DOHH2 (cell line): ENCODE results near the gene SLC2A10.

Experiments
- H3F3A ChIP-seq: fragments of 200-600 bp; sonication (generic), shearing (Covaris generic); 2 replicates; pipeline ENCODE4 v1.6.0; 2016; ENCODE audit warnings: antibody characterized with exemption, mild to moderate bottlenecking; ENCODE audit not compliant: control insufficient read depth, insufficient read depth
- H3K27ac ChIP-seq: fragments of 200-600 bp; sonication (generic); 2 replicates; pipeline ENCODE4 v1.5.1; 2014; ENCODE audit warnings: low read depth, mild to moderate bottlenecking, low read length, moderate library complexity
- H3K27me3 ChIP-seq: fragments of 200-600 bp; sonication (generic); 2 replicates; pipeline ENCODE4 v1.6.1; 2014; ENCODE audit warnings: mild to moderate bottlenecking, low read length, mixed read lengths; ENCODE audit not compliant: control insufficient read depth
- H3K36me3 ChIP-seq: fragments of 200-600 bp; sonication (generic); 2 replicates; pipeline ENCODE4 v1.6.1; 2014; ENCODE audit warnings: mild to moderate bottlenecking, low read length, moderate library complexity, mixed read lengths; ENCODE audit not compliant: control insufficient read depth
- H3K4me1 ChIP-seq: fragments of 200-600 bp; sonication (generic); 2 replicates; pipeline ENCODE4 v1.6.1; 2014; ENCODE audit warnings: mild to moderate bottlenecking, low read length, mixed read lengths; ENCODE audit not compliant: control insufficient read depth
- H3K4me2 ChIP-seq: fragments of 200-600 bp; sonication (generic); 2 replicates; pipeline ENCODE4 v1.6.0; 2014; ENCODE audit warnings: mild to moderate bottlenecking, low read length, moderate library complexity
- H3K4me3 ChIP-seq: fragments of 200-600 bp; sonication (generic); 2 replicates; pipeline ENCODE4 v1.5.1; 2014; ENCODE audit warnings: mild to moderate bottlenecking, low read length, mixed read lengths
- H3K79me2 ChIP-seq: fragments of 200-600 bp; sonication (generic); 2 replicates; pipeline ENCODE4 v1.6.1; 2014; ENCODE audit warnings: mild to moderate bottlenecking, low read length, mixed read lengths; ENCODE audit not compliant: control insufficient read depth
- H3K9me2 ChIP-seq: fragments of 200-600 bp; sonication (generic); replicated peaks from 2 replicates; pipeline ENCODE4 v1.6.1; 2014; ENCODE audit warnings: mild to moderate bottlenecking, low read length, mixed read lengths; ENCODE audit not compliant: control insufficient read depth
- H3K9me3 ChIP-seq: fragments of 200-600 bp; sonication (generic); 2 replicates; pipeline ENCODE4 v1.6.1; 2014; ENCODE audit warnings: antibody characterized with exemption, low read length, mixed read lengths; ENCODE audit not compliant: control insufficient read depth, insufficient read depth
- H4K20me1 ChIP-seq: fragments of 200-600 bp; sonication (generic); 2 replicates; pipeline ENCODE4 v1.6.0; 2014; ENCODE audit warnings: low read depth, mild to moderate bottlenecking, antibody characterized with exemption, low read length, moderate library complexity; ENCODE audit not compliant: control insufficient read depth, insufficient read depth
- EZH2phosphoT487 ChIP-seq: fragments of 200-600 bp; sonication (generic); IDR thresholded peaks from 2 replicates; pipeline ENCODE4 v1.6.1; 2017; ENCODE audit warnings: borderline replicate concordance, mild to moderate bottlenecking, antibody characterized with exemption, low read length, moderate library complexity, mixed read lengths
- TF ChIP-seq, protein P1 (sequence below): fragments of 200-600 bp; sonication (generic); IDR thresholded peaks from one replicate; pipeline ENCODE4 v1.5.1; 2014; ENCODE audit warnings: antibody characterized with exemption, mild to moderate bottlenecking, low read depth, low read length; ENCODE audit not compliant: poor library complexity, severe bottlenecking

The SLC2A10 gene

DNA sequence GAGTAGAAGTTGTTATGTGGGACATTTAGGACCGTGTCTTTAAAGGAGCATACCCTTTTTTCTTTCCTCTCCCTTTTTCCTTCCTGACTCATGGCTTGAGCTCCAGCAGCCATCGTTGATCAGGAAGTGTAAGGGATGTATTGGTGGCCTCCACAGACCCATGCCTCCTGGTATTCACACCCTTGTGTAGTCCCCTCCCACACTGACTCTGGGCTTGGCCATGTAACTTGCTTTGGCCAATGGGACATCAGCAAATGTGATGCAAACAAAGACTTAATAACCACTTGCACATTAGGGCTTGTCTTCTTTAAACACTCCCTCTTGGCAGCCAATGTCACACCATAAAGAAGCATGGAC is 39.2 kb upstream of the SLC2A10 start:
- Histone ChIP-seq H3K9me3 (no peaks in the 10 kb centered on the region), H3K4me1 (no peaks in the 10 kb centered on the region), H3K27me3 (peaks cover 11% of the 10 kb centered on the region; the same call in 1 of the 2 replicates), H3K4me2 (no peak overlapping the region), H3K79me2 (no peaks in the 10 kb centered on the region), H4K20me1 (0 out of 2 replicates have a peak, but pooled peaks cover 2% of the 10 kb centered on the region), H3K9me2 (no peaks in the 10 kb centered on the region), H3K36me3 (no peaks in the 10 kb centered on the region), H3K4me3 (no peak overlapping the region), H3F3A (no peaks in the 10 kb centered on the region), H3K27ac (no peak overlapping the region)
- no peak for TF ChIP-seq EZH2phosphoT487
- TF ChIP-seq, protein P1, sequence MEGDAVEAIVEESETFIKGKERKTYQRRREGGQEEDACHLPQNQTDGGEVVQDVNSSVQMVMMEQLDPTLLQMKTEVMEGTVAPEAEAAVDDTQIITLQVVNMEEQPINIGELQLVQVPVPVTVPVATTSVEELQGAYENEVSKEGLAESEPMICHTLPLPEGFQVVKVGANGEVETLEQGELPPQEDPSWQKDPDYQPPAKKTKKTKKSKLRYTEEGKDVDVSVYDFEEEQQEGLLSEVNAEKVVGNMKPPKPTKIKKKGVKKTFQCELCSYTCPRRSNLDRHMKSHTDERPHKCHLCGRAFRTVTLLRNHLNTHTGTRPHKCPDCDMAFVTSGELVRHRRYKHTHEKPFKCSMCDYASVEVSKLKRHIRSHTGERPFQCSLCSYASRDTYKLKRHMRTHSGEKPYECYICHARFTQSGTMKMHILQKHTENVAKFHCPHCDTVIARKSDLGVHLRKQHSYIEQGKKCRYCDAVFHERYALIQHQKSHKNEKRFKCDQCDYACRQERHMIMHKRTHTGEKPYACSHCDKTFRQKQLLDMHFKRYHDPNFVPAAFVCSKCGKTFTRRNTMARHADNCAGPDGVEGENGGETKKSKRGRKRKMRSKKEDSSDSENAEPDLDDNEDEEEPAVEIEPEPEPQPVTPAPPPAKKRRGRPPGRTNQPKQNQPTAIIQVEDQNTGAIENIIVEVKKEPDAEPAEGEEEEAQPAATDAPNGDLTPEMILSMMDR = no peak

DNA sequence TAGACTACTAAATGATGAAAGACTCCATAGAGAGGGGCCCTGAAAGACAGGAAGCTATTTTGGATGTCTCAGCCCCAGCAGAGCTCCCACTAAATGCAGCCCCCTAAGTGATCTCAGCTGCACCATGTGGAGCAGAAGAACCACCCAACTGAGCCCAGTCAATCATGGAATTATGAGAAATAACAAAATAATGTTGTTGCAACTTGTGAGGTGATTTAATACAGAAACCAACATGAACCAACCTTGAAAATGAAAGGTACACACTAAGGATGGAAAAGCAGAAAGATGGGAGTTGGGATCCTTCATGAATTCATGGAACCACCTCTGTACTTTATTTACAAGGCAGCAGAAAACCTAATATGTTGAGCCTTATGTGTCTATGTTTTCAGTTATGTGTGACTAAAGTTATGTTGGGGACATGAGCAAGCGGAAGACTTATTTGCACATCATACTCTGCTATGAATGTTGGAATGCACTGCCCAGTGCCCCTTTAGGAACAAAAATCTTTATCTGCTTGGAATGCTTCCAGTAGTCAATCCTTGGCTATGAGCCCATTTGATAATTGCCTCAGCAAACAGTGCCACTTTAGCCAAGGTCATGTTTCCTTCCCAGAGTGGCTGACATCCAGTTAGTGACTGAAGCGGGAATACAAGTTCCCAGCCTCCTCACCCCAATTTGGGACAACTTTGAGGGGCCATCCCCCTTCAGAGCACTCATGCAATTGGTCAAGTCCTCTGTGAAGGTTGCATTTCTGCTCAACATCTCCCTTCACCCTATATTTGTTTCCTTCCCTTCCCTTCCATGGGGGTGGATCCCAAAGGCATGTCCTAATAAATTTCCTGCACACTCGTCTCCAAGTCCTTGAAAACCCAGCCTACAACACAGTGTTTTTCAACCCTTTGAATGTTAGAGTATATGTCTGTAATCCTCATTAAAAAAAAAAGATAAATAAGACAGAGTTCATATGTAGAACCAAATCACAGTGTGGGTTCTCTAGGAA is 38.6 kb upstream of the SLC2A10 start:
- TF ChIP-seq EZH2phosphoT487 = no peak
- TF ChIP-seq, protein P1 = no peak
- no peaks in the 10 kb centered on the region for H3K36me3 ChIP-seq
- no peak overlapping the region for H3K4me2 ChIP-seq
- no peaks in the 10 kb centered on the region for H3K9me2 ChIP-seq
- no peaks in the 10 kb centered on the region for H3K9me3 ChIP-seq
- no peaks in the 10 kb centered on the region for H3F3A ChIP-seq
- H3K79me2 ChIP-seq = no peaks in the 10 kb centered on the region
- H3K27me3 ChIP-seq = peaks cover 11% of the 10 kb centered on the region; the same call in 1 of the 2 replicates
- H3K4me1 ChIP-seq = no peaks in the 10 kb centered on the region
- 0 out of 2 replicates have a peak, but pooled peaks cover 2% of the 10 kb centered on the region for H4K20me1 ChIP-seq
- H3K27ac ChIP-seq = no peak overlapping the region
- H3K4me3 ChIP-seq = no peak overlapping the region

DNA sequence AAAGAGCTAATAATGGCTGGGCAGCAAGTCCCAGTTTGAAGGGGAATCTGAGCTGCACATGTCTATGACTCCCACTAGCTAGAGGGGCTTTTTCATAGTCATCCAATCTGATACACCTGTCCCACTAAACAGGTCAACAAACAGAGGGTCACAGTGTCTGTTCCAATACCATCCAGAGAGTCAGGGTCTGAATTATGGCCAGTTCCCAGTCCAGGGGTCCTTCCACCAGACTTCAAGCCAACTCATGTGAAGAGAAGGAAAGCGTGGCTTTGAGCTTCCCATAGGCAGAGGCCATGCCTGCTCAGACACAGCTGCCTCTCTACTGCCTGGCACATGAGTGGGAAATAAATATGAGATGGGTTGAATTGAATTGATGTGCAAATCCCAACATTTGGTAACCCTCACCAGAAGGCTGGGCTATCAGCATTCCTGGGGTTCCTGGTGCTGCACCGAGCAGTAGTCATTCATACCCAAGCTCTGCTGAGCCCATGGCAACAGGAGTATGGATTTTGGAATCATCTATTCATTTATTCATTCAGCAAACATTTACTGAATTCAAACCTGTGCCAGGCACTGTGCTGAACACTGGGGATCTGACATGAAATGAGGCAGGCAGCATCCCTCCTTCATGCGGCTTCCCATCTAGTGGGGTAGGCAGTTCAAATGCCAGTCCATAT is 37.4 kb upstream of the SLC2A10 start:
- Histone ChIP-seq H4K20me1 (0 out of 2 replicates have a peak, but pooled peaks cover 2% of the 10 kb centered on the region), H3K4me2 (no peak overlapping the region), H3K4me3 (no peak overlapping the region), H3K27ac (no peak overlapping the region), H3F3A (no peaks in the 10 kb centered on the region), H3K9me3 (no peaks in the 10 kb centered on the region), H3K9me2 (no peaks in the 10 kb centered on the region), H3K4me1 (no peaks in the 10 kb centered on the region), H3K36me3 (no peaks in the 10 kb centered on the region), H3K79me2 (no peaks in the 10 kb centered on the region), H3K27me3 (peaks cover 11% of the 10 kb centered on the region; the same call in 1 of the 2 replicates)
- no peak for TF ChIP-seq EZH2phosphoT487
- TF ChIP-seq, protein P1 = no peak
